Myometrial cell (primary cell): ENCODE results near the gene AKAP7. TPM values are rescaled to one million over a fixed set of nuclear protein-coding genes. Genes with fewer than 3 reads are reported as not detected.

Experiments
- total RNA-seq: library from RNA; depleted of rRNA; stranded (reverse); fragments of >200 nt; gene quantifications from 2 replicates; pipeline ENCODE4 v1.2.3, GENCODE V29; 2015

AKAP7 gene
- 3.2 and 6.0 TPM in 2 replicates for total RNA-seq

DNA sequence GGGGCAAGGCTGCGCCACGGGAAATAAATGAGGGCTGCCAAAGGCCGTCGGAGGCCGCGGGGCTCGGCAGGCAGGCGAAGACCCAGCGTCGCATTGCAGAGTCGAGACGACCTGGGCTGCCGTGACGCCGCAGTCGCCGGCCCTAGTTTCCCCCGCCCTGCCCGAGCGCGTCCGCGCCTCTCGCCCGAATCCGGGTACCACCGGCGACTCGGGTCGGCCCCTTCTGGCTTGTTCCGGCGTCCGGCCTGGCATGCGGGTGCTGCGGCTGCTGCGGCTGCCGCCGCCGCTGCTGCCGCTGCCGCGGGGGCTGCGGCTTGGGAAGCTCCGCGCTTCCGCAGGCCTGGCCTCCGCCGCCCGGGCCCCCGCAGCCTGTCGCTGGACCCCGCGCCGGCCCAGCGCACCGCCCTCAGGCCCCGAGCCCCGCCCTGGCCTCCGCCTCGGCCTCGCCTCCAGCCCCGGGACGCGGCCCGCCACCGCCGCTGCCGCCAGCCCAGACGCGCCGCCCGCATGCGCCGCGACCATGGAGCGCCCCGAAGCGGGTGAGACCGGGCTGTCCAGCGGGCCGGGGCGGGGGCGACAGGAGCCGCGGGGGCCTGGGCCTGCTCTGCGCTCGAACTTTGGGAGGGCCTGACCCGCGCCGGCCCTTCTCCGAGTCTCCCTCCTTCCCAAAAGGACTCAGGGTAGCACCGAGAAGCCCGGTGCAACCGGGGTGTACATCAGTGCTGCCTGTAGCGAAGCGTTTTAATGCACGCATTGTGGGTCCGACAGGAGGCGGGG is at the start of gene AKAP7:
AKAP7 (plus strand) TSS at position 224 of the 777 bp plus-strand sequence; CDS start at position 521, 297 bp downstream.

Other genes starting within 250 kb of the AKAP7 start
- 37.2 and 46.6 TPM in 2 replicates for gene EPB41L2, start 72.2 kb upstream of the AKAP7 start, total RNA-seq